Activated T-cell treated with anti-CD3 and anti-CD28 coated beads for 1 hour (primary cell): ENCODE measurements around the gene HYDIN.

Experiments used
- DNase-seq: peaks from one replicate; pipeline ENCODE4 v3.0.0-alpha.2; 2020; ENCODE audit warnings: low read depth

HYDIN gene

DNA sequence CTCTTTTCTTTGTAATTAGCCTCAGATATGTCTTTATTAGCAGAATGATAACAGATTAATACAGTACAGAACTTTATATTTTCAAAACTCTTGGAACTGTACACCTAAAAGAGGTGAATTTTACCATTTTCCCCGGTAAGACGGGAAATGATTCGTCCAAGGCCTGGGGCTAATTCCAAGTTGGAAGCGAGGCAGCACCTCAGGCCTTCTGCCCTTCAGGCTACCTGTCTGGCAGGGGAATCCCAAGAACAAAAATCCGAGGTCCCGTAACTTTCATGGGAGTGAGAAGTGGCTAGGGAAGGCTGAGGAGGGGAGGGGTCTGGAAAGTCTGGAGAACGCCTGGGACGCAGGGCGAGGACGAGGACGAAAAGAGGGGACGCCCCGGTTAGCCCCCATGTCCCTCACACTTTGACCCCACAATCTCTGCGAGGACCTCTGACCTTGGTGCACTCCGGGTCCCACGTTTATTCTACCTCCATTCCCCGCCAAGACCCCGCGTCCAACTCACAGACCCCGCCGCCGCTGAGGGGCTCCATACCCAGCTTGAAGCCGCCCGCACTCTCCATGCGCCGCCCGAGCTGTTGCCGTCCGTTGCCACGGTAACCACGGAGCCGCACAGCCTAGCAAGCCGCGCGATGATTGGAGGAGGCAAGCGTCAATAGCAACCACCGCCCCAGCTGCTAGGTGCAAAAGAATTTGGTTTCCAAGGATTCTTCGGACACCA, at the start of gene HYDIN:
TSS of gene HYDIN (minus strand) at position 601 of the 724 bp plus-strand sequence. CDS start 43,827 bp downstream, outside the sequence.
- DNase-seq: no peak

DNA sequence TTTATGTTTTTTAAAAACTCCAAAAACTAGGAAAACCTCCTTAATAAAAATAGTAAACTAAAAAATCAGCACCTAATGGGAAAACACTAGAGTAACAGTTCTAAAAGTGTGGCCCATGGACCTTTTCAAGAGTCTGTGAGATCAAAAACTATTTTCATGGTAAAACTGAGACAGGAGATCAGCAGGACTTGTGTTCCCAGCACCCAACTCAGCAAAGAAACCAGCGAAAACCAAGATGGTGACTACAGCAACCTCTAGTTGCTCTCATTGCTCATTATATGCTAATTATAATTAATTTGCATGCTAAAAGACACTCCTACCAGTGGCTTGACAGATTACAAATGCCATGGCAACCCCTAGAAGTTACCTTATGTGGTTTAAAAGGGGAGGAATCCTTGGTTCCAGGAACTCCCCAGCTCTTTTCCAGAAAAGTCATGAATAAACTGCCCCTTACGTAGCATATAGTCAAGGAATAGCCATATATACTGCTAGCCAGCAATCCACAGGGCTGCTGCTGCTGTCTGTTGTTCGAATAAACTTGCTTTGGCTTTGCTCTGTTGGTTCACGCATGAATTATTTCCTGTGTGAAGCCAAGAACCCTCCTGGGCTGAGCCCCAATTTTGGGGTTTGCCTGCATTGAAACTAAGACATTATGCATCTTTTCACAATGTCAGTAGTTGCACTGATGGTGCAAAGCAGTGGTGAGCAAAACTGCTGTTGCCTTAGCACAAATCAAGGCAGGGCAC, 46.2 kb upstream of the HYDIN start:
- no peak for DNase-seq

DNA sequence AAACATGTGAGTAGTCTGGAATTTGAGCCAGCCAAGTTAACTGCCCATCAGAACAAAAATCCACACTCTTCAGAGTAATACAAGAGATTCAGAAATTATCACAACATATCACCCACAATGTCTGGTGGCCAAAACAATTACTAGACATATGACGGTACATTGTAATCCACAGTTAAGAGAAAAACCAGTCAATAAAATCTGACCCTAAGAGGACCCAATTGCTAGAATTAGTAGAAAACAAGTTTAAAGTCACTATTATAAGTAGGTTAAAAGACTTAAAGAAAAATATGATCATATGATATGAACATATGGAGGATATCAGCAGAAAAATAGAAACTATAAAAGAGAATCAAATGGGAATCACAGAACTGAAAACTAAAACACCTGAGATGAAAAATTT, 42.9 kb upstream of the HYDIN start:
- no peak for DNase-seq

DNA sequence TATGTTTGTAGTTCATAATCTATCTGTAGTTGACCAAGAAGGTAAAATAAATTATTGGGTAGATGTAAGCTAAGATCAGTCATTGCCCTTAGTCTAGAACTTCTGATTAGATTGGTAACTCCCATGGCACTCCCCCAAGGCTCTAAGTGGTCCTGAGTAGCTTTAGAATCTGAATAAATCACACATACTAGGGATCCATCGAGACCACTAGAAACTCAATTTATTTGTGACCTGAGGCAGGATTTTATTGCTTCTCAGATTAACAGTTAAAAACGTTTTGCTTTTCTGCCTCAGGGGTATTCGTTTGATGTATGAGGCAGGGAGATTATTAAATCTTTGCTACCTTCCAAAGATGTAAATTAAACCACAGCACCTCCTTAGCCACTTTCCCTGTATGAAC, 33.8 kb upstream of the HYDIN start:
- DNase-seq: no peak

DNA sequence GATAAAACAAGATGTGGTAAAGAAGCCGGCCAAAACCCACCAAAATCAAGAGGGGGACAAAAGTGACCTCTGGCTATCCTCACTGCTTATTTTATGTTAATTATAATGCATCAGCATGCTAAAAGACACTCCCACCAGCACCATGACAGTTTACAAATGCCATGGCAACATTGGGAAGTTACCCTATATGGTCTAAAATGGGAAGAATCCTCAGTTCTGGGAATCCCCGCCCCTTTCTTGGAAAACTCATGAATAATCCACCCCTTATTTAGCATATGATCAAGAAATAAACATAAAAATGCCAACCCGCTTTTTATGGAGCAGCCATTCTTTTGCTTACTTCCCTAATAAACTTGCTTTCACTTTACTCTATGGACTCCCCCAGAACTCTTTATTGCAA, 33.1 kb upstream of the HYDIN start:
- no peak for DNase-seq

DNA sequence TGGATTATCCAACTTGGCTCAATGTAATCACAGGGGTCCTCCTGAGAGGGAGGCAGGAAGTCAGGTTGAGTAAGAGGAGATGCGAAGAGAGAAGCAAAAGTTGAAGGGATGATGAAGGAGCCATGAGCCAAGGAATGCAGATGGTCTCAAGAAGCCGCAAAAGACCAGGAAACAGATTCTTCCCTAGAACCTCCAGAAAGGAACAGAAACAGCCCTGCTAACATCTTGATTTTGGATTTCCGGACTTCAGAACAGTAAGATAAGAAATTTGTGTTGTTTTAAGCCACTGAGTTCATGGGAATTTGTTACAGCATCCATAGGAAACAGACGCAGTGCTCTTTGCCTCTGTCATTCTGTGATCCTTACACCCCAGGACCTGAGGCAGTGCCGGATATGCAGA, 31.9 kb upstream of the HYDIN start:
- DNase-seq: no peak

DNA sequence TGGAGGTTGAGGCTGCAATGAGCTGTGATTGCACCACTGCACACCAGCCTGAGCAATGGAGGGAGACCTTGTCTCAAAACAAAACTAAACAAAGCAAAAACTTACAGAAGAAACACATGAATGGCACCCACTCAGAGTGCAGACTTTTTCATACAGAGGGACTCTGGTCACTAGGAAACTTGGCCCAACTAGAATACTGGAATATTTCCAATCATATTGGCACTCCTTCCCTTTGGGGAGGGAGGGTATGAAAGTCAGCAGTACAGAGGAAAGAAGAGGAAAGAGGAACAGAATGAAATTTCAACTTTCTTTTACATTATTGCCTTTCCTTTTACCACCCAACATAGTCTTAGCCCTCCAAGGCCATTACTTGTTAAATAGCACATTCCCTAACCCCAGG, 30.5 kb upstream of the HYDIN start:
- DNase-seq: no peak

DNA sequence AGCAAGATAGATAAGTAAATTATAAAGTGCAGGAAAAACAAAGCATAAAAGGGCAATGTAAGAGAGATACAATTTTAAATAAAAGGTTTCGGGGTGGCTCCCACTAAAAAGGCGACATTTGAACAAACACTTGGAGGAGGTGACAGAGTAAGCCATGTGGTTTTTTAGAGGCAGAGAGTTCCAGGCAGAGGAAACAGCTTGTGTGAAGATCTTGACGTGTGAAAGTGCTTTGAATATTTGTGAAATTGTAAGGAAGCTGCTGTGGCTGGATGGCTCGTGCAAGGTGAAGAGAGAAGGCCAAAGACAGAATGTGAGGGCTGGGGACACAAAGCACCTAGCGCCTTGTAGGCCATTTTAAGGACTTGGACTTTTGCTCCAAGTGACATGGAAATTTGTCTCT, 28.6 kb upstream of the HYDIN start:
- DNase-seq: no peak

DNA sequence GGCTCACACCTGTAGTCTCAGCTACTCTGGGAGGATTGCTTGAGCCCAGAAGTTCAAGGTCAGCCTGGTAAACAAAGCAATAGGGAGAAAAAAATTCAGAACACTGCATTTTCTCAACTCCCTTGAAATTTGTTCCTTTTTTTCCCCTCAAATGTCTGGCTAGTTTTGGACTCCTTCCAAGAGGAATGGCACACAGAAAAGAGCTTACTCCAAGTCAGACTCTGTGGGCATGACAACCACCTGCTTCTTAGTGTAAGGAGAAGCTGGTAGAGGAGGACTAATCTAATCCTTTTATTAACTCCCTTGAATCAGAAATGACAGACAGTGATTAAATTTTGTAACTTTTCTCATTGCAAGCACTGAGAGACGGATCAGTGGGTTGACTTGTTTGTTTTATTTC, 27.9 kb upstream of the HYDIN start:
- no peak for DNase-seq

DNA sequence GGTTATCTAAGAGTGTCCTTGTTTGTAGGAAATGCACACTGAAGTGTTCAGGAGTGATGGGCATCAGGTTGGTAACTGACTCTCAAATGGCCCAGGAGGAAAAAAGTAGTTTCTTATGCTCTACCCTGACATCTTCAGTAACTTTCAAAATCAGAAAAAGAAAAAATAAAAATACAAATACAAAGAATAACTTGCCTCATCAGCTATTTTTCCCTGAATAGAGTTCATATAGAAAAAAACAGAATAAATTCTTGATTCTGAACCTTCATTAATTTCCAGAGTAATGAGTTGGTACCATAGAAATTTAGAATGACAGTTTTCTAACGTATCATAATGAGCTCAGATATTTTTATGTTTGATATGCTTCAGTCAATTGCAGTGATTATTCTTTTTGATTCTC, 27.2 kb upstream of the HYDIN start:
- DNase-seq: no peak

DNA sequence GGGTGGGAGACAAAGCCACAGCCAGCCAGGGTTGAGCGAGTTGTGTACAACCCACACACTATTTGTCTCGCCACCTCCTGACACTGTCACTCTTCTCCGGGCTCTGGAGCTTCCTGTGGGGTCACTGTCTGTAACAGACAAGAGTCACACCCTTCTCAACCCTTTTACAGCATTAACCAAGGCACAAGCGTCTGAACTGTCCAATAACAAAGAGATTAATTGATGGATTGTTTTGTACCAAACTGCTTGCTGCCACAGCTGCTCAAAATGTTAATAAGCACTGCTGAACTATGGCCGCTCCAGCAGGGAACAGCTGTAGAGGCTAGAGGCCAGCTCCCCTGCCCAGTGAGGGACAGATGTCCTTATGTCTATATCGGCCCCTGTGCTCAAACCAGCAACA, 25.2 kb upstream of the HYDIN start:
- no peak for DNase-seq

DNA sequence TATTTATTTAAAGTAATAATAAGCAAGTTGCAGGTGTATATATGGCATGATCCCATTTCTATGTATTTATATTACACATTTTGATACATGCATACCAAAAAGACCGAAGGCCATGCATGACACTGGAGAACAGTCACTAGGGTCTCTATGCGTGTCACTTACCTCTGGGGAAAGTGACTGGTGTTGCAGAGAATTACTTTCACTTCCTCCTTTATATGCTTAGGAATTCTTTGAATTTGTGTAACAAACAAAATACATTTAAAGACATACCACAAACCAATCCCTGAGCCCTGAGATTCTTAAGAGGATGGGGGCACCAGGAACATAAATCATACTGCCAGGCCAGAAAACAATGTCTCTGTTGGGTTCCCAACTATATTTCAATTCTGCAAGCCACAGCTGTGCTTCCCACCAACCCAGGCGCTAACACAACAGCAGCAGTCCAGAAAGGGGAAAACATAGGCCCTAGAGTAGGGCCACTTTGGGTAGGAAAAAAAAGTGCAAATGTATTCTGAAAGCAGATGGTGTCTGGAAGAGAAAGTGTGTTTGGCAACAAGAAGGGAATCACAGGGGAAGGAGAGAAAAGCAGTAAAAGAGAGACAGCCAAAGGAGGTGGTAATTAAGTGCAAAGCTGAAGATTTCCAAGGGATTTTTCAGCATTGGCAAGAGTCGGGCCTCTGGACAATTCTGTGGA, 24.5 kb upstream of the HYDIN start:
- DNase-seq: no peak

DNA sequence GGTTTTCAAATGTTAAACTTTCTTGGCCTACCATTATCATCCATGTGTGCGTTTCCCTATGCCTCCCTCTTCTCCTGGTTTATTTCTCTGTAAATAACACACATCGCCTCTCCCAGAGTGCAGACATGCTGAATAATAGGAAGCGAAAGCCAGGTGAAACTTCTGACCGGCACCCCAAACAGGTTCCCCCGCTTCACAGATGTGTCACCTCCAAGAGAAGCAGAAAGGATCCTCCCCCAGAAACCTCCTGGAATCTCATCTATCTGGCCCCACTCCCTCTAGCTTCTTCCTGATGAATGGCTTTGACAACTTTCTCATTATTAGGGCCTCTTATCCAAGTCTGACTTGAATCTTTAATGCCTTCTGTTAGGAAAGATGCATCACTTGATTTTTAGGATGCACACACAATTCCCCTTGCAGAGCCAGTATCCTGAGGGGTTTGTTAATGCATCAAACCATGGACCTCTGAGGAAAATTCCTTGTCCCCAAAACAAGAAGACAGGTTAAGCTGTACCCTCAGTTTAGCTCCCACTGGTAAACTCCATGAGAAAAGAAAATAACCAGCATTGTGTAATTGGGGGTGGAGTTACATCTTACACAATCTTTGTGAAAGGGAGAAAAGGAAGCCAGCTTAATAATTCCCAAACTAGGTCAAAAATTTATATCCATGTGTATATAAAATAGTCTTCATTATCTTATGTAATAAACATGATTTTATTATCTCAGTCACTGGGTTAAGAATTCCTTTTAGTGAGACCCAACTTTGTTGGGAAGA, 20.1 kb upstream of the HYDIN start:
- DNase-seq: no peak

DNA sequence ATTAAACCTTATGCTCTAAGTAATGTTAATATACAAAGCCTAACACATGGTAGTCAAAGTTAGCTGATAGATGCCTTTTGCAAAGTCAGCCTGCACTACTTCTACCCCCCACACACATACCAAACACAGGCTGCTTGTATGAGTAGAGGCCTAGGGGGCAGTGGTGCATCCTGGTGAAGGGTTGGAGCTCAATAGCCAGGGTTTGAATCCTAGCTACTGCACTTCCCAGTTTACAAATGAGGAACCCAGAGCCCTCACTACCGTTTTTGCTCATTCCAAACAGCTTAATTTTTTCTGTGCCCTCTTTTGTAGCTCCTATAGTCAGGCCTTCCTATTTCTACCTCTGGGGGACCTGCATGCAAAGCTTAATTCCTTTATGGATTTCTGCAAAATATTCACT, 18.9 kb upstream of the HYDIN start:
- no peak for DNase-seq

DNA sequence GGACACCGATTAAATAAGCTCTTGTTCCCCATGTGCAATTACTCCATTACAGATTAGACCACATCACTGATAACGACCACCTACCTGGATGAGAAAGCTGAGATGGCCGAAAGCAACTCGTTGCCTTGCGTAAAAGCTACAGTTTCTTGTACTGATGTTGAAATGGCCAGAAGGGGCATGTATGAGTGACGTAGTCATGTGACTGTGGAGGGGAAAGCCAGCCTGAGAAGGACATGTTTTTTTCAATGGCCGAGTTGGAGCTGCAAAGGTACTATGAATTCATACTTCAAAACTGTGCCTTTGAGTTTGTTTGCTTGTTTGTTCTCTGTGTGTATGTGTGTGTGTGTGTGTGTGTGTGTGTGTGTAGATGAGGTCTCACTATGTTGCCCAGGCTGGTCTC, 17.0 kb upstream of the HYDIN start:
- DNase-seq: no peak

DNA sequence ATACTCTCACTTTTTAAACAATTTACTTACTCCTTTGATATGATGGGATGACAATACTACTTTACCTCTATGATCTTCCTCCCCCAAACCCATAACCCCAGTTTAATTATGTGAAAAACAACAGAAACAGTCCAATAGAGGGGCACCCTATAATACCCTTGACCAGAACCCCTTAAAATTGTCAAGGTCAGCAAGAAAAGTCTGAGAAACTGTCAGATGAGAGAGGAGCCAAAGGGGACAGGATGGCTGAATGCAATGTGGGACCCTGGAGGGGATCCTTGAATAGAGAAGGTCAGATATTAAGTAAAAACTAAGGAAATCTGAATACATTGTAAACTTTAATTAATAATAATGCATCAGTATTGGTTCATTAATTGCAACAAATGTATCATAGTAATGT, 15.8 kb upstream of the HYDIN start:
- no peak for DNase-seq

DNA sequence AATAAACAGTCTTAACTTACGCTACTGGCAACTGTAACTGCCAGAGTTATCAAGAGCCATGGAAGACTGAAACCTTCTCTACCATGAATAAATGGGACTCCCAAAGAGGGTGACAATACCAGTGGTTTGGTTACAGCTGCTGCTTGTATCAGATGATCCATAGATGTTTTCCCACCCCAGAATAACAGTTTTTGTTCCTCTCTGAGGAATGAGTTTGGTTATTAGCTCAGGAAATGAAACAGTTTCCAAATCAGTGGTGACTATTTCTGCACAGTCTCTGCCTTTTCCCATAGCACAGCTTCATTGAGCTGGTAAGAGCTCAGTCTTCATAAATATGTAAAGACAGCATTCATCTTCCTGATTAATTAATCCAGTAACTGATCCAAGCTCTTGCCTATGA, 14.0 kb upstream of the HYDIN start:
- DNase-seq: no peak

DNA sequence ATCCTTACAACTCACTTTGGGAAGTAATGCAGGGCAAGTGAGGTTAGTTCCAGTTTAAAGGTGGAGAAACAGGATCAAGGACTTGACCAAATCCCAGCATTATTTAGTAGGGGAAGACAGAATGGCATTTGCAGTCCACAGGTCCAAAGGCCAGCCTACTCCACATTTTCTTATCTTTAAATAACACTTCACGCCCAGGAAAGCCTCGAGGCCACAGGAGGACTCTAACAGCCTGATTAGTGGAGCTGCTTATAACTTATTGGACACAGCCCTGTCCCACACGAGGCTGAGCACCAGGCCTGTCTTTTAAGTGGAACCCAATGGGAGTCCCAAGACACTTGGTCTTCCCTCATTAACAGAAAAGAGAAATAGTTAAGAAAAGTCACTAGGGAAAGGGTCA, 12.1 kb upstream of the HYDIN start:
- DNase-seq: no peak

DNA sequence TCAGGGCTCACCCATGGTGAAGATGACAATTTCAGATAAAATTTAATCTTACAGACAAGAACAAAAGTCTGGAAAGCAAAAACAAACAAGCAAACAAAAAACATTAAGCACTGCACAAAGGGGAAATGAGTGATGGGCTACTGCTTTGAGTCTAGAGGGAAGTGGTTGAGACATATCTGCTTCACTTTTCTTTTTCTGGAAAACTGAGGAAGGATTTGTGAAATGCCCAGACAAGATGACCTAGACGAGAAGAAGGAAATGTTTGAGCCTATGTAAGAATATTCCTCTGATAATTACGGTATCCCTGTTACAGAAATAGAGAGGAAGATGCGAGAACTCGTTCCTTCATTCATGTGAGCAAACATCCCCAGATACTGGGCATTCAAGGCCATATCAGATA, 11.5 kb upstream of the HYDIN start:
- DNase-seq: no peak

DNA sequence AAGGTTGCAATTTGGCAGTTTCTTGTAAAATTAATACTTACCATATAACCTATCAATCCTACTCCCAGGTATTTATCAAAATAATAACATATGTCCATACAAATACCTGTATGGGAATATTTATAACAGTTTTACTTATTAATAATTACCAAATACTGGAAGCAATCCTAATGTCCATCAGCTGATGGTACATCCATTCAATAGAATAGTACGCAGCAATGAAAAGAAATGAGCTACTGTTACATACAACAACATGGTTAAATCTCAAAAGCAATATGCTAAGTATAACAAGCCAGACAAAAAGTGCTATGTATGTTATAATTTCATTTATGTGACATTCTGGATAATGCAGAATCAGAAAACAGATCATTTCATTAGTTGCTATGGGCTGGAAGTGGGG, 1.2 kb downstream of the HYDIN start:
- no peak for DNase-seq

DNA sequence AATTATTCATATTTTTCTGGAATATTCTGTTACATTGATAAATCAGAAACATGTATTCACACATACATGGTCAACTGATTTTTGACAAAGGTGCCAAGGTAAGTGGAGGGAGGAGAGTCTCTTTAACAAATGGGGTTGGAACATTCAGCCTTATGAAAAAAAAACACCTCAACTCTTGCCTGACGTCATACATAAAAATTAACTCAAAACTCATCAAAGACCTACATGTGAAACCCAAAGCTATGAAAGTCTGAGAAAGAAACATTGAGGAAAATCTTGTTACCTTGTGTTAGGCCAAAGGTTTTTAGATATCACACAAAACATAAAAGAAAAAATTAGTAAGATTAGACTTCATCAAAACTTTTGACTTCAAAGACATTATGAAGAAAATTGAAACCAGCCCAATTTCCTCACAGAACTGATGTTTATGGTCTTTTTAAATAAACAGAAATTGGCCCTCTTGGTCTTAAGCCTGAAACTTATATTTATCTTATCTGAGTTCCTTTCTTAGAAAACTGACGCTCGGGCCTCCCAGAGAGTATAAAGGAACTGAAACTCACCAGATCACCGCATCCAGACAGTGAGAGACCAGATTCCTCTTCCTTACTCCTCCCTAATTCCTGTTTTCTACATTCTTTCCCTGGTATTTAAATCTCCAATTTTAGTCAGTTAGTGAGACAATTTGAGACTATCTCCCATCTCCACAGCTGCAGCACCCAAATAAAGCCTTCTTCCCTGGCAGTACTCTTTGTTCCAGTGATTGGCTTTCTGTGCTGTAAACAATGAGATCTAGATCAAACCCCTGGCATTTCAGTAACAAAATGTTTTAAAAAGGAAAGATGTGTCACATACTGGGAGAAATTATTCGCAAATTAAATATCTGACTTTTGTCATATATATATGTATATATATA, 4.0 kb downstream of the HYDIN start:
- DNase-seq: no peak
